Endothelial cell of umbilical vein (primary cell): ENCODE data around the gene DRD4. TPM values are rescaled to one million over a fixed set of nuclear protein-coding genes. Genes with fewer than 3 reads are reported as not detected.

Experiments used
- BruUV-seq: library from RNA; stranded (reverse); fragments of 400-500 nt; replicated peaks from 2 replicates; lab custom pipeline; 2021; lab: Mats Ljungman, UMichigan
- CTCF ChIA-PET: fragments of 300-600, 350-600 bp; sonication (Branson Sonifier 250); formaldehyde crosslinking; loops from one replicate; lab custom pipeline; 2021; ENCODE audit warnings: antibody characterized with exemption, inconsistent platforms; lab: Charles Lee
- POLR2A ChIA-PET: fragments of 300-600, 350-600 bp; sonication (Branson Sonifier 250); formaldehyde crosslinking; loops from one replicate; lab custom pipeline; 2021; ENCODE audit warnings: antibody characterized with exemption, inconsistent platforms; lab: Charles Lee
- DNase-seq: peaks from one replicate; pipeline ENCODE4 v3.0.0-alpha.2; 2011; ENCODE audit warnings: low read depth, low spot score
- FAIRE-seq: peaks from 2 replicates; lab custom pipeline; 2011; peaks lifted over from hg19 to GRCh38; lab: Jason Lieb, UNC
- H2AFZ ChIP-seq: 2 replicates; pipeline ENCODE4 v1.6.0; 2012; ENCODE audit warnings: low read depth, low read length, control low read depth, inconsistent platforms
- H3K27ac ChIP-seq: 2 replicates; pipeline ENCODE4 v1.5.1; 2011; ENCODE audit warnings: low read depth, mild to moderate bottlenecking, control low read depth, low read length, moderate library complexity; ENCODE audit not compliant: insufficient read depth
- H3K27me3 ChIP-seq, 2 experiments: 2 replicates each; pipeline versions ENCODE4 v1.6.0 to v1.6.1; 2011; ENCODE audit warnings: low read length in 2 of 2, mixed read lengths in 1 of 2; ENCODE audit not compliant: control insufficient read depth in 2 of 2, insufficient read depth in 2 of 2
- H3K36me3 ChIP-seq, 2 experiments: 2 replicates in 1 of 2; 3 replicates in 1 of 2; pipeline ENCODE4 v1.5.1; 2011; ENCODE audit warnings: low read length in 2 of 2, mild to moderate bottlenecking in 1 of 2, moderate library complexity in 1 of 2; ENCODE audit not compliant: control insufficient read depth in 2 of 2, insufficient read depth in 2 of 2; ENCODE audit errors: extremely low read depth in 1 of 2
- H3K4me1 ChIP-seq: 3 replicates; pipeline ENCODE4 v1.5.1; 2011; ENCODE audit warnings: mild to moderate bottlenecking, low read length; ENCODE audit not compliant: control insufficient read depth, insufficient read depth; ENCODE audit errors: extremely low read depth
- H3K4me2 ChIP-seq: 2 replicates; pipeline ENCODE4 v1.6.1; 2011; ENCODE audit warnings: low read length, control low read depth, mixed read lengths; ENCODE audit not compliant: insufficient read depth
- H3K4me3 ChIP-seq, 3 experiments: fragments of 200-600 bp in 1 of 3; sonication (generic), shearing (Covaris generic) in 1 of 3; replicated peaks in 1 of 3; 2 replicates each; pipeline ENCODE4 v1.5.1; 2011 to 2016; ENCODE audit warnings: control low read depth in 3 of 3, low read length in 3 of 3, mild to moderate bottlenecking in 2 of 3, inconsistent platforms in 1 of 3, low read depth in 1 of 3, moderate library complexity in 1 of 3; ENCODE audit not compliant: insufficient read depth in 1 of 3
- H3K79me2 ChIP-seq: 2 replicates; pipeline ENCODE4 v1.6.0; 2012; ENCODE audit warnings: low read length, inconsistent platforms; ENCODE audit not compliant: control insufficient read depth, insufficient read depth
- H3K9ac ChIP-seq: replicated peaks from 2 replicates; pipeline ENCODE3; 2011; ENCODE audit warnings: low read length, control low read depth; ENCODE audit not compliant: insufficient read depth; ENCODE audit errors: extremely low read depth
- H3K9me1 ChIP-seq: replicated peaks from 3 replicates; pipeline ENCODE4 v1.6.0; 2011; ENCODE audit warnings: mild to moderate bottlenecking, low read length; ENCODE audit not compliant: control insufficient read depth, insufficient read depth; ENCODE audit errors: extremely low read depth
- H3K9me3 ChIP-seq: replicated peaks from 2 replicates; pipeline ENCODE4 v1.5.1; 2012; ENCODE audit warnings: low read length, inconsistent platforms; ENCODE audit not compliant: control insufficient read depth, insufficient read depth
- H4K20me1 ChIP-seq: replicated peaks from 2 replicates; pipeline ENCODE3; 2011; ENCODE audit warnings: mild to moderate bottlenecking, low read length; ENCODE audit not compliant: control insufficient read depth, insufficient read depth; ENCODE audit errors: extremely low read depth
- EZH2 ChIP-seq: IDR thresholded peaks from 2 replicates; pipeline ENCODE4 v1.6.1; 2012; ENCODE audit warnings: borderline replicate concordance, low read depth, mild to moderate bottlenecking, moderate library complexity, low read length, inconsistent platforms; ENCODE audit not compliant: severe bottlenecking
- FOS ChIP-seq: IDR thresholded peaks from 2 replicates; pipeline ENCODE4 v1.6.1; 2011; ENCODE audit warnings: mild to moderate bottlenecking, low read length, moderate library complexity, borderline replicate concordance; ENCODE audit not compliant: insufficient read depth
- GATA2 ChIP-seq: IDR thresholded peaks from 2 replicates; pipeline ENCODE4 v1.7.0; 2011; ENCODE audit warnings: low read depth, mild to moderate bottlenecking, moderate library complexity, mixed read lengths, low read length; ENCODE audit not compliant: insufficient read length, insufficient read depth
- JUN ChIP-seq: IDR thresholded peaks from 2 replicates; pipeline ENCODE4 v1.6.1; 2011; ENCODE audit warnings: borderline replicate concordance, low read depth; ENCODE audit not compliant: insufficient read length, insufficient read depth
- MYC ChIP-seq: IDR thresholded peaks from one replicate; pipeline ENCODE4 v1.6.1; 2011; ENCODE audit warnings: mild to moderate bottlenecking, low read depth, low read length
- POLR2A ChIP-seq: IDR thresholded peaks from 2 replicates; pipeline ENCODE4 v1.6.1; 2012; ENCODE audit warnings: low read depth, mild to moderate bottlenecking, control low read depth, low read length
- POLR2AphosphoS5 ChIP-seq: IDR thresholded peaks from 2 replicates; pipeline ENCODE4 v1.6.1; 2012; ENCODE audit warnings: low read depth, mild to moderate bottlenecking, control low read depth, low read length, moderate library complexity; ENCODE audit not compliant: insufficient read depth
- dilution Hi-C: fragments of 300-500 bp; cut with MboI; formaldehyde crosslinking; loops from one replicate; pipeline ENCODE4 v1.15.0; 2019; ENCODE audit warnings: low sequenced_read_pairs; ENCODE audit not compliant: extremely low pct_ligation_motif_present
- intact Hi-C: fragments of 100-400 bp; cut with micrococcal nuclease; formaldehyde crosslinking; loops from one replicate; pipeline ENCODE4 v1.10.0; 2022
- polyA plus RNA-seq, 4 experiments: library from polyadenylated mRNA; depleted of rRNA in 3 of 4; stranded (reverse) in 3 of 4; unstranded in 1 of 4; fragments of >200 nt; gene quantifications; 2 replicates each; pipeline versions ENCODE4 v1.2.1 to v1.2.3, GENCODE V29; 2011 to 2012; ENCODE audit warnings: missing spikeins in 1 of 4
- total RNA-seq: library from RNA; stranded (reverse); gene quantifications from 2 replicates; pipeline ENCODE4 v1.2.3, GENCODE V29; 2021
- TF ChIP-seq, protein P1 (sequence below): IDR thresholded peaks from 2 replicates; pipeline ENCODE4 v1.6.1; 2011; ENCODE audit not compliant: insufficient read depth, insufficient read length
- TF ChIP-seq, protein P2 (sequence below), 2 donors: IDR thresholded peaks; 1 replicate in 1 of 2; 2 replicates in 1 of 2; pipeline ENCODE4 v1.5.1; 2011; ENCODE audit warnings: low read length in 2 of 2, mild to moderate bottlenecking in 2 of 2, moderate library complexity in 2 of 2, control low read depth in 1 of 2, inconsistent platforms in 1 of 2, low read depth in 1 of 2; ENCODE audit not compliant: insufficient read depth in 1 of 2; ENCODE audit errors: extremely low read depth in 1 of 2

DRD4 gene
- total and polyA plus RNA-seq, 2 donors (not counting 3 experiments of a cell fraction or from before 2014, with no cell fraction given) = 0.24 TPM; not detected in 1

- Histone ChIP-seq H3K27ac (no peak overlapping the region), H3K4me1 (peaks cover 6% of the 10 kb centered on the region), H3K4me2 (no peak overlapping the region), H3K9ac (no peak overlapping the region), H3K79me2 (no peaks in the 10 kb centered on the region), H3K9me3 (no peaks in the 10 kb centered on the region), H3K27me3 (no peaks in the 10 kb centered on the region), H3K4me3 (no peak overlapping the region), H4K20me1 (no peaks in the 10 kb centered on the region), H3K9me1 (no peaks in the 10 kb centered on the region), H3K36me3 (peaks cover 0 to 3% of the 10 kb centered on the region in 2 experiments), H2AFZ (no peak overlapping the region)
- FAIRE-seq = no peak
- ChIA-PET POLR2A (no interaction called here), CTCF (no interaction called here)
- no TSS peak for BruUV-seq
- no peak for TF ChIP-seq EZH2
- TF ChIP-seq POLR2AphosphoS5 = no peak
- TF ChIP-seq JUN = no peak
- TF ChIP-seq POLR2A = no peak
- TF ChIP-seq, protein P1, sequence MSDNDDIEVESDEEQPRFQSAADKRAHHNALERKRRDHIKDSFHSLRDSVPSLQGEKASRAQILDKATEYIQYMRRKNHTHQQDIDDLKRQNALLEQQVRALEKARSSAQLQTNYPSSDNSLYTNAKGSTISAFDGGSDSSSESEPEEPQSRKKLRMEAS = no peak
- TF ChIP-seq FOS = no peak
- TF ChIP-seq, protein P2, sequence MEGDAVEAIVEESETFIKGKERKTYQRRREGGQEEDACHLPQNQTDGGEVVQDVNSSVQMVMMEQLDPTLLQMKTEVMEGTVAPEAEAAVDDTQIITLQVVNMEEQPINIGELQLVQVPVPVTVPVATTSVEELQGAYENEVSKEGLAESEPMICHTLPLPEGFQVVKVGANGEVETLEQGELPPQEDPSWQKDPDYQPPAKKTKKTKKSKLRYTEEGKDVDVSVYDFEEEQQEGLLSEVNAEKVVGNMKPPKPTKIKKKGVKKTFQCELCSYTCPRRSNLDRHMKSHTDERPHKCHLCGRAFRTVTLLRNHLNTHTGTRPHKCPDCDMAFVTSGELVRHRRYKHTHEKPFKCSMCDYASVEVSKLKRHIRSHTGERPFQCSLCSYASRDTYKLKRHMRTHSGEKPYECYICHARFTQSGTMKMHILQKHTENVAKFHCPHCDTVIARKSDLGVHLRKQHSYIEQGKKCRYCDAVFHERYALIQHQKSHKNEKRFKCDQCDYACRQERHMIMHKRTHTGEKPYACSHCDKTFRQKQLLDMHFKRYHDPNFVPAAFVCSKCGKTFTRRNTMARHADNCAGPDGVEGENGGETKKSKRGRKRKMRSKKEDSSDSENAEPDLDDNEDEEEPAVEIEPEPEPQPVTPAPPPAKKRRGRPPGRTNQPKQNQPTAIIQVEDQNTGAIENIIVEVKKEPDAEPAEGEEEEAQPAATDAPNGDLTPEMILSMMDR (IDR thresholded peaks at IDR 0.05; ENCODE audit: extremely low read depth in 1 of 2, insufficient read depth in 1 of 2, low read depth in 1 of 2, low read length in 2 of 2) = no peak
- no peak for TF ChIP-seq GATA2
- TF ChIP-seq MYC = no peak
- no peak for DNase-seq
- intact Hi-C loops (no loop called here), dilution Hi-C loops (no loop called here)
These were observed 18.0 kb upstream of the DRD4 start for GRCh38 chr11:618856-619627.
